HCT116 (cell line): Measurements from ENCODE around the gene UBE2J2. TPM values are rescaled to one million over a fixed set of nuclear protein-coding genes. Genes with fewer than 3 reads are reported as not detected.

Experiments used
- ATAC-seq: fragments of 200-7000 bp; cut with Tn5 transposase; 2 replicates; pipeline ENCODE4 v1.9.1; 2020; ENCODE audit warnings: mild to moderate bottlenecking, moderate library complexity
- BruUV-seq: library from RNA; stranded (reverse); fragments of 400-500 nt; replicated peaks from 2 replicates; lab custom pipeline; 2021; lab: Mats Ljungman, UMichigan
- CTCF ChIA-PET: fragments of 300-600 bp; sonication (Branson Sonifier 250); formaldehyde crosslinking; loops from one replicate; lab custom pipeline; 2021; ENCODE audit warnings: antibody characterized with exemption; lab: Charles Lee
- POLR2A ChIA-PET: fragments of 300-600, 350-600 bp; sonication (Branson Sonifier 250); formaldehyde crosslinking; loops from one replicate; lab custom pipeline; 2021; ENCODE audit warnings: antibody characterized with exemption; lab: Charles Lee
- RAD21 ChIA-PET, 2 experiments: fragments of 300-600 bp; sonication (Branson Sonifier 250); formaldehyde crosslinking; loops; one replicate each; lab custom pipeline; 2023; ENCODE audit warnings: low total read pairs in 2 of 2; ENCODE audit not compliant: uncharacterized antibody in 2 of 2, unreplicated experiment in 2 of 2, low non-redundant PET in 1 of 2; lab: Charles Lee
- DNase-seq: peaks from one replicate; pipeline ENCODE4 v3.0.0-alpha.2; 2010; ENCODE audit warnings: low read depth, low spot score
- H2AFZ ChIP-seq: fragments of 200-600 bp; shearing (Covaris generic), sonication (generic); 2 replicates; pipeline ENCODE4 v1.6.1; 2017; ENCODE audit warnings: low read depth, mixed run types, mixed read lengths, antibody characterized with exemption, low read length; ENCODE audit not compliant: poor library complexity, severe bottlenecking
- H3K27ac ChIP-seq: 2 replicates; pipeline ENCODE4 v1.5.1; 2012; ENCODE audit warnings: low read depth, low read length
- H3K27me3 ChIP-seq: fragments of 200-600 bp; sonication (generic); 2 replicates; pipeline ENCODE4 v1.6.1; 2016; ENCODE audit warnings: mixed run types, low read length, mixed read lengths; ENCODE audit not compliant: insufficient read depth
- H3K36me3 ChIP-seq, 2 experiments: fragments of 200-500 bp in 1 of 2; fragments of 200-600 bp in 1 of 2; sonication (Bioruptor generic) in 1 of 2; sonication (generic) in 1 of 2; 2 replicates each; pipeline versions ENCODE4 v1.5.1 to v1.6.1; 2014 to 2016; ENCODE audit warnings: low read length in 2 of 2, inconsistent platforms in 1 of 2, mixed read lengths in 1 of 2, mixed run types in 1 of 2; ENCODE audit not compliant: insufficient read depth in 2 of 2, control insufficient read depth in 1 of 2
- H3K4me1 ChIP-seq, 2 experiments: fragments of 200-600 bp in 1 of 2; sonication (generic) in 1 of 2; 2 replicates each; pipeline versions ENCODE4 v1.5.1 to v1.6.1; 2012 to 2017; ENCODE audit warnings: low read length in 2 of 2, inconsistent platforms in 1 of 2, mild to moderate bottlenecking in 1 of 2, mixed read lengths in 1 of 2, mixed run types in 1 of 2, moderate library complexity in 1 of 2; ENCODE audit not compliant: insufficient read depth in 2 of 2, control insufficient read depth in 1 of 2
- H3K4me2 ChIP-seq: fragments of 200-600 bp; sonication (generic); 2 replicates; pipeline ENCODE4 v1.6.1; 2017; ENCODE audit warnings: mixed run types, low read length, mixed read lengths
- H3K4me3 ChIP-seq, 2 experiments: fragments of 200-600 bp in 1 of 2; sonication (generic) in 1 of 2; replicated peaks in 1 of 2; 2 replicates each; pipeline ENCODE4 v1.5.1; 2011 to 2016; ENCODE audit warnings: low read length in 2 of 2, control low read depth in 1 of 2, low read depth in 1 of 2, mild to moderate bottlenecking in 1 of 2, mixed read lengths in 1 of 2, mixed run types in 1 of 2
- H3K79me2 ChIP-seq: fragments of 200-600 bp; sonication (generic); 2 replicates; pipeline ENCODE4 v1.6.1; 2017; ENCODE audit warnings: mild to moderate bottlenecking, mixed run types, low read length, moderate library complexity, mixed read lengths; ENCODE audit not compliant: insufficient read depth
- H3K9ac ChIP-seq: fragments of 200-600 bp; sonication (generic); 2 replicates; pipeline ENCODE4 v1.6.1; 2016; ENCODE audit warnings: low read length, mixed read lengths
- H3K9me2 ChIP-seq: fragments of 200-600 bp; sonication (generic), shearing (Covaris generic); 2 replicates; pipeline ENCODE4 v1.6.1; 2017; ENCODE audit warnings: mixed run types, mild to moderate bottlenecking, moderate library complexity; ENCODE audit not compliant: insufficient read depth
- H3K9me3 ChIP-seq, 2 experiments: fragments of 200-500 bp in 1 of 2; fragments of 200-600 bp in 1 of 2; sonication (Bioruptor generic) in 1 of 2; sonication (generic) in 1 of 2; 2 replicates each; pipeline ENCODE4 v1.6.1; 2014 to 2017; ENCODE audit warnings: low read length in 2 of 2, mixed read lengths in 2 of 2, inconsistent platforms in 1 of 2, low read depth in 1 of 2, mild to moderate bottlenecking in 1 of 2, mixed run types in 1 of 2, moderate library complexity in 1 of 2; ENCODE audit not compliant: control insufficient read depth in 1 of 2, insufficient read depth in 1 of 2
- H4K20me1 ChIP-seq: fragments of 200-600 bp; sonication (generic), shearing (Covaris generic); 2 replicates; pipeline ENCODE4 v1.6.1; 2017; ENCODE audit warnings: mixed run types, mild to moderate bottlenecking, moderate library complexity; ENCODE audit not compliant: insufficient read depth
- EGR1 ChIP-seq: IDR thresholded peaks from 2 replicates; pipeline ENCODE4 v1.6.1; 2012; ENCODE audit warnings: low read depth
- ELF1 ChIP-seq: IDR thresholded peaks from 2 replicates; pipeline ENCODE4 v1.6.1; 2012; ENCODE audit warnings: low read depth, borderline replicate concordance
- EZH2 ChIP-seq: fragments of 200-600 bp; sonication (generic); IDR thresholded peaks from 2 replicates; pipeline ENCODE4 v1.6.1; 2017; ENCODE audit warnings: antibody characterized with exemption, mixed run types
- JUND ChIP-seq: IDR thresholded peaks from 2 replicates; pipeline ENCODE4 v1.6.1; 2012
- POLR2AphosphoS5 ChIP-seq: IDR thresholded peaks from 2 replicates; pipeline ENCODE4 v1.6.1; 2011; ENCODE audit warnings: mild to moderate bottlenecking, low read depth, low read length, moderate library complexity
- SIN3A ChIP-seq: IDR thresholded peaks from 2 replicates; pipeline ENCODE4 v1.6.1; 2012; ENCODE audit warnings: low read depth
- intact Hi-C: fragments of 100-400 bp; cut with micrococcal nuclease; formaldehyde crosslinking; loops from 2 replicates; pipeline ENCODE4 v1.10.0; 2022
- total RNA-seq: library from RNA; stranded (reverse); gene quantifications from one replicate; pipeline ENCODE4 v1.2.1, GENCODE V29; 2021; ENCODE audit not compliant: unreplicated experiment
- TF ChIP-seq, protein P1 (sequence below): IDR thresholded peaks from 2 replicates; pipeline ENCODE4 v1.6.1; 2012
- TF ChIP-seq, protein P2 (sequence below): IDR thresholded peaks from 2 replicates; pipeline ENCODE4 v1.6.1; 2012; ENCODE audit warnings: low read depth

UBE2J2 gene
- total RNA-seq, 1 experiment from 2014 or later: 67.7 TPM

DNA sequence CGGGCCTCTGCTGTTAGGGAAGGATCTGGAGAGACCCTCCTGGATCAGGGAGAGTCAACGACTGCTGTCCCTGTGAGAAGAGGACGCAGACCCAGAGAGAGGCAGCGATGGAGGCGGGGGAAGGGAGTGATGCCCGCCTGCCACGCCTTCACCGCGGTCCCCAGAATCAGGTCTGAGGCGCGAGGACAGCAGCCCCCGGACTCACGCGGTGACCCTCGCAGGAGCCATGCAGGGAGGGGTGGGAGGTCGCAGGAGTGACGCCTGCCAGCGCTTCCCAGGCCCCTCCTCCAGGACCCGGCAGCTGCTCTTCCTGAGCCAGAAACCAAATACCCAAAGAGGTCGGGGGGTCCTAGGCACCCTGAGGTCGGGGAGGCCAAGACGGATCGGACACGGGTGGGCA lies 53.5 kb downstream of the UBE2J2 start:
- DNase-seq: no peak
- intact Hi-C loops: no loop called here
- RAD21 ChIA-PET: no interaction called here

More for the DNA sequence above, 53.5 kb downstream of the UBE2J2 start:
- peaks cover 20 to 28% of the 10 kb centered on the region in 2 experiments for H3K36me3 ChIP-seq
- no peak for ATAC-seq
- no peaks in the 10 kb centered on the region for H4K20me1 ChIP-seq
- no peaks in the 10 kb centered on the region for H3K9me2 ChIP-seq
- H3K79me2 ChIP-seq: peaks cover 19% of the 10 kb centered on the region
- no peak overlapping the region for H3K4me2 ChIP-seq
- H3K9me3 ChIP-seq: no peaks in the 10 kb centered on the region
- H3K27me3 ChIP-seq: no peaks in the 10 kb centered on the region
- H3K27ac ChIP-seq: no peak overlapping the region
- no peak overlapping the region for H3K9ac ChIP-seq
- POLR2A ChIA-PET: no interaction called here
- H2AFZ ChIP-seq: no peak overlapping the region
- BruUV-seq: no TSS peak
- CTCF ChIA-PET: no interaction called here
- H3K4me1 ChIP-seq: peaks cover 0 to 7% of the 10 kb centered on the region in 2 experiments; a peak in 2 of 4 replicates
- TF ChIP-seq JUND (no peak), POLR2AphosphoS5 (no peak), EZH2 (no peak), SIN3A (no peak), ELF1 (no peak), EGR1 (no peak)
- TF ChIP-seq, protein P1, sequence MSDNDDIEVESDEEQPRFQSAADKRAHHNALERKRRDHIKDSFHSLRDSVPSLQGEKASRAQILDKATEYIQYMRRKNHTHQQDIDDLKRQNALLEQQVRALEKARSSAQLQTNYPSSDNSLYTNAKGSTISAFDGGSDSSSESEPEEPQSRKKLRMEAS: no peak
- TF ChIP-seq, protein P2, sequence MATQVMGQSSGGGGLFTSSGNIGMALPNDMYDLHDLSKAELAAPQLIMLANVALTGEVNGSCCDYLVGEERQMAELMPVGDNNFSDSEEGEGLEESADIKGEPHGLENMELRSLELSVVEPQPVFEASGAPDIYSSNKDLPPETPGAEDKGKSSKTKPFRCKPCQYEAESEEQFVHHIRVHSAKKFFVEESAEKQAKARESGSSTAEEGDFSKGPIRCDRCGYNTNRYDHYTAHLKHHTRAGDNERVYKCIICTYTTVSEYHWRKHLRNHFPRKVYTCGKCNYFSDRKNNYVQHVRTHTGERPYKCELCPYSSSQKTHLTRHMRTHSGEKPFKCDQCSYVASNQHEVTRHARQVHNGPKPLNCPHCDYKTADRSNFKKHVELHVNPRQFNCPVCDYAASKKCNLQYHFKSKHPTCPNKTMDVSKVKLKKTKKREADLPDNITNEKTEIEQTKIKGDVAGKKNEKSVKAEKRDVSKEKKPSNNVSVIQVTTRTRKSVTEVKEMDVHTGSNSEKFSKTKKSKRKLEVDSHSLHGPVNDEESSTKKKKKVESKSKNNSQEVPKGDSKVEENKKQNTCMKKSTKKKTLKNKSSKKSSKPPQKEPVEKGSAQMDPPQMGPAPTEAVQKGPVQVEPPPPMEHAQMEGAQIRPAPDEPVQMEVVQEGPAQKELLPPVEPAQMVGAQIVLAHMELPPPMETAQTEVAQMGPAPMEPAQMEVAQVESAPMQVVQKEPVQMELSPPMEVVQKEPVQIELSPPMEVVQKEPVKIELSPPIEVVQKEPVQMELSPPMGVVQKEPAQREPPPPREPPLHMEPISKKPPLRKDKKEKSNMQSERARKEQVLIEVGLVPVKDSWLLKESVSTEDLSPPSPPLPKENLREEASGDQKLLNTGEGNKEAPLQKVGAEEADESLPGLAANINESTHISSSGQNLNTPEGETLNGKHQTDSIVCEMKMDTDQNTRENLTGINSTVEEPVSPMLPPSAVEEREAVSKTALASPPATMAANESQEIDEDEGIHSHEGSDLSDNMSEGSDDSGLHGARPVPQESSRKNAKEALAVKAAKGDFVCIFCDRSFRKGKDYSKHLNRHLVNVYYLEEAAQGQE: no peak
- TF ChIP-seq, all 23 proteins: peak for 0
- no peak overlapping the region for H3K4me3 ChIP-seq
